GM13977 (cell line): ENCODE measurements around the gene ST3GAL2.
"Not testable (repeated sequence)": the region's sequence is repeated elsewhere in the genome, so short reads cannot be mapped to it uniquely, and the experiment has no call there.

Experiments
- DNase-seq: peaks from one replicate; pipeline ENCODE4 v3.0.0; 2012; ENCODE audit warnings: low spot score
- in situ Hi-C: fragments of 300-500 bp; cut with MboI; formaldehyde crosslinking; loops from one replicate; pipeline ENCODE4 v1.12.0; 2022; ENCODE audit warnings: low sequenced_read_pairs, low pct_unique_long_range_greater_than_20kb, mixed read lengths, inconsistent platforms; ENCODE audit not compliant: unreplicated experiment
- TF ChIP-seq, protein P1 (sequence below): IDR thresholded peaks from 2 replicates; pipeline ENCODE4 v1.5.1; 2012; ENCODE audit warnings: mild to moderate bottlenecking, control low read depth; ENCODE audit not compliant: insufficient read depth; ENCODE audit errors: extremely low read depth, missing control alignments

The ST3GAL2 gene

DNA sequence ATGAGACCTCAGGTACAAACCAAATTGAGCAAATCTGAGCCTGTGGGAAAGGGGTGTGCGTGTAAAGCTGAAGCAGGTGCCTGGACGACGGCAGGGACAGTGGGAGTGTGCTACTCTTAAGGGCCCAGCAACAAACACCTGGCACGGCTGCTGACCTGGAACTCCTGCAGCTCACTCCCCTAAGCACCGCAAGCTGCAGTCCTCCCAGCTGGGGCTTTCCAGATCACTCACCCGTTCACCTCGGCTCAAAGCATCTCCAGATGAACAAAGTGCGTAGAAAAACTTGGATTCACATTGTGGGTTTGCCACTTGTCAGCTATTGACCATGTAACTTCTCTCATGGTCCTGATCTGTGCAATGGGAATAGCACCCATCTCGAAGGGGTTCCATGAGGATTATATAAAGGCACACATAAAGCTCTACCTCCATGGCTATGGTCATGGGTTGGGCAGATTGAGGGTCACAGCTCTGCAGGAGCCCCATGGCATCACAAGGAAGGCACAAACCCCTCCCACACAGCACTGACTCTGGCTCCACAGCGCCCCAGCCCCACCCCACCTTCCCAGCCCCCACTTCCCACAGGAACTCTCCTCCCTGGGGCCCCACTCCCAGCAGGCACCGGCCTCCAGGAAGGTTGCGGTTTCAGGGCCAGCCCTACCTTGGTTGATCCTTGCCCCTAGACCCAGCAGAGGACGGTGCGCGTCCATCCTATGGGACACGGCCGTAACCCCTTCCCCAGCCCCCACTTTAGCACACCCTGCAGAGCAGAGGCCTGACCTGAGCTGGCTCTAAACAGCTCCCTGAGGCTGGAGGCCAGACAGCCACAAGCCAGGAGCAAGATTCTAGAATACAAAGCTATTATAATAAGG, 21.9 kb downstream of the ST3GAL2 start:
- peak; percentile 73 for DNase-seq
- in situ Hi-C loops: no loop called here
- TF ChIP-seq, protein P1, sequence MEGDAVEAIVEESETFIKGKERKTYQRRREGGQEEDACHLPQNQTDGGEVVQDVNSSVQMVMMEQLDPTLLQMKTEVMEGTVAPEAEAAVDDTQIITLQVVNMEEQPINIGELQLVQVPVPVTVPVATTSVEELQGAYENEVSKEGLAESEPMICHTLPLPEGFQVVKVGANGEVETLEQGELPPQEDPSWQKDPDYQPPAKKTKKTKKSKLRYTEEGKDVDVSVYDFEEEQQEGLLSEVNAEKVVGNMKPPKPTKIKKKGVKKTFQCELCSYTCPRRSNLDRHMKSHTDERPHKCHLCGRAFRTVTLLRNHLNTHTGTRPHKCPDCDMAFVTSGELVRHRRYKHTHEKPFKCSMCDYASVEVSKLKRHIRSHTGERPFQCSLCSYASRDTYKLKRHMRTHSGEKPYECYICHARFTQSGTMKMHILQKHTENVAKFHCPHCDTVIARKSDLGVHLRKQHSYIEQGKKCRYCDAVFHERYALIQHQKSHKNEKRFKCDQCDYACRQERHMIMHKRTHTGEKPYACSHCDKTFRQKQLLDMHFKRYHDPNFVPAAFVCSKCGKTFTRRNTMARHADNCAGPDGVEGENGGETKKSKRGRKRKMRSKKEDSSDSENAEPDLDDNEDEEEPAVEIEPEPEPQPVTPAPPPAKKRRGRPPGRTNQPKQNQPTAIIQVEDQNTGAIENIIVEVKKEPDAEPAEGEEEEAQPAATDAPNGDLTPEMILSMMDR: no peak

DNA sequence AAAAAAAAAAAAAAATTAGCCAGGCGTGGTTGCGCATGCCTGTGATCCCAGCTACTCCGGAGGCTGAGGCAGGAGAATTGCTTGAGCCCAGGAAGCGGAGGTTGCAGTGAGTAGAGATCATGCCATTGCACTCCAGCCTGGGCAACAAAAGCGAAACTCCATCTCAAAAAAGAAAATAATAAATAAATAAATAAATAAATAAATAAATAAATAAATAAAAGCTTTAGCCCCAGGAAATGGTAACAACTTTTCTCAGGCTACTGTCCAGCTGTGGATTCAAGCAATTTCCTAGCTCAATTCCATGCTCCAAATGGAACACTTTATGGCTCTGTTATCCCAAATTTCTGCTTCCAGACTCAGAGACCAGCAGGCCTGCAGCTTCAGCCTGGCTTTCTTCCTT, 25.3 kb downstream of the ST3GAL2 start:
- in situ Hi-C loops, DNase-seq: not testable (repeated sequence)

DNA sequence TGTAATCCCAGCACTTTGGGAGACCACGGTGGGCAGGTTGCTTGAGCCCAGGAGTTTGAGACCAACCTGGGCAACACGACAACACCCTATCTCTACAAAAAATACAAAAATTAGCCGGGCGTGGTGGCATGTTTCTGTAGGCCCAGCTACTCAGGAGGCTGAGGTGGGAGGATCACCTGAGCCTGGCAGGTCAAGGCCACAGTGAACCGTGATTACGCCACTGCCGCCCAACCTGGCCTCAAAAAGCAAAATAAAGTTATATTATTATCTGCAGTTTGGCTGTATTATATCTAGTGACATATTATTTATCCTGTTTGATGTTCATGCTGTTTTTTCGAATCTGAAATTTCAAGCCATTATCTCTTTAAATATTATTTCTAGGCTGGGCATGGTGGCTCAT, 26.5 kb downstream of the ST3GAL2 start:
- in situ Hi-C loops: no loop called here
- TF ChIP-seq, protein P1: no peak
- DNase-seq: no peak

DNA sequence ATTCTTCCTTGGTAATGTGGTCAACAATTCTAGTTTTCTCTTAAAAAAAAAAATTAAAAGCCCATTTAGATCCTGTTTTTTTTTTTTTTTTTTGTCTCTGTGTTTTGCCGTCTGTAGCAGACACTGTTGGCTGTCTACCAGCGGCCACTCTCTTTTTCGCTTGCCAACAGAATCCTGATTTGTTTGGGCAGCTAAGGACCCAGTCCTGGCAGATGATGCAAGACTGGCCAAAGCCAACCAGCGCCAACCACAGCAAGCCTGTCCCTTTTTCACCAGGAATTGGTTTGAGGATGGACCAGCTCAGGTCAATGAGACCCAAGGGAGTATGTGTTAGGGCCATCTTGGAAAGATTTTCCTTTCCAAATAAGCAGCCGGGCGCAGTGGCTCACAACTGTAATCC, 28.2 kb downstream of the ST3GAL2 start:
- in situ Hi-C loops: no loop called here
- TF ChIP-seq, protein P1: no peak
- DNase-seq: no peak

DNA sequence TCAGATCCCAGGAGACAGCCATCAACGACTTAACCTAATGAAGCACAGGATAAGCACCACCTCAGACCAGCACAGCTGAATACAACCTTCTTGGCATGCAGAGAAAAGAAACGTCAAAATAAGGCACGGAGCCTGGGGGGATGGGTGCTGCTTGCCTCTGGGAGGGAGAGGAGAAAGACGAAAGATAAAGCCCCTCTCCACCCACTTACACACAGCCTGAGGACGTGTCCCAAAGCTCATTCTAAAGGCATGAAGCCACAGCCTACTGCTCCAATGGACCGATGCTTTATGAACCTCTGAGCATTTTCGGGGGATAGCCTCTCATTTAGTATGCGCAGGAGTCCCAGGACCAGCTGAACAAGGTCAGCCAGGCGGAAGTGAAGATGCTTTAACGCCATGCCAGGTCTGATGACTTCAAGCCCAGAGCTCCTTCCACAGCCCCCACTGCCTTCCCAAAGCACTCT, 31.1 kb downstream of the ST3GAL2 start:
- DNase-seq: peak; percentile 56
- in situ Hi-C loops: no loop called here
- TF ChIP-seq, protein P1: no peak

DNA sequence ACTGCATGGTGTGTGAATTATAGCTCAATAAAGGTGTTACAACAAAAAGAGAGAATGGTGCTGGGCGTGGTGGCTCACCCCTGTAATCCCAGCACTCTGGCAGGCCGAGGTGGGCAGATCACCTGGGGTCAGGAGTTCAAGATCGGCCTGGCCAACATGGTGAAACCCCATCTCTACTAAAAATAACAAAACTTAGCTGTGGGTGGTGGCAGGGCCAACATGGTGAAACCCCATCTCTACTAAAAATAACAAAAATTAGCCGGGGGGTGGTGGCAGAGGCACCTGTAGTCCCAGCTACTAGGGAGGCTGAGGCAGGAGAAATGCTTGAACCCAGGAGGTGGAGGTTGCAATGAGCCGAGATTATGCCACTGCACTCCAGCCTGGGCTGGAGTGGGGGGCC, 32.8 kb downstream of the ST3GAL2 start:
- in situ Hi-C loops, DNase-seq: not testable (repeated sequence)

DNA sequence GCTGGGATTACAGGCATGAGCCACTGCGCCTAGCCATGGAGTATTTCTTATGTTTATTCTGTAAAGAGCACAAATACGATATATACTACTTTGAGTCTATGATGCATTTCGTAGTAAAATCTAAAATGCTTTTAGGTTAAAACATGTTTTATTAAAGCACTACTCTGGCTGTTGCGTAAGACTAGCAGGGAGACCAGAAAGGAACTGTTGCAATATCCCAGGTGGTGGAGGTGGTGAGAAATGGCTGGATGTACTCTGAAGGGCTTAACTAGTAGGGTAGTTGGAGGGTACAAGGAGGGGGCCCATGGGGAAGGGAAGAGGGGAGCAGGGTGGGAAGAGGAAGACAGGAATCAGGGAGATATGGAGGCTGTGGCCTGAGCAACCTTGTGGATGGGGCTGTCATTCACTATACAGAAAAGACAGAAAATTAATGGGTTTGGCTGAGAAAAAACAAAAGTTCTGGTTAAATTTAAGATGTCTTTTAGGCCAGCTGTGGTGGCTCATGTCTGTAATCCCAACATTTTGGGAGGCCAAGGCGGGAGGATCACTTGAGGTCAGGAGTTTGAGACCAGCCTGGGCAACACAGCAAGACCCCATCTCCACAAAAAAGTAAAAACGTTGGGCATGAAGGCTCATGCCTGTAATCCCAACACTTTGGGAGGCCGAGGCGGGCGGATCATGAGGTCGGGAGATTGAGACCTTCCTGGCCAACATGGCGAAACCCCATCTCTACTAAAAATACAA, 35.8 kb downstream of the ST3GAL2 start:
- in situ Hi-C loops: no loop called here
- TF ChIP-seq, protein P1: no peak
- DNase-seq: no peak
